Measurements from ENCODE around the gene MRGPRE.

Gene MRGPRE

DNA sequence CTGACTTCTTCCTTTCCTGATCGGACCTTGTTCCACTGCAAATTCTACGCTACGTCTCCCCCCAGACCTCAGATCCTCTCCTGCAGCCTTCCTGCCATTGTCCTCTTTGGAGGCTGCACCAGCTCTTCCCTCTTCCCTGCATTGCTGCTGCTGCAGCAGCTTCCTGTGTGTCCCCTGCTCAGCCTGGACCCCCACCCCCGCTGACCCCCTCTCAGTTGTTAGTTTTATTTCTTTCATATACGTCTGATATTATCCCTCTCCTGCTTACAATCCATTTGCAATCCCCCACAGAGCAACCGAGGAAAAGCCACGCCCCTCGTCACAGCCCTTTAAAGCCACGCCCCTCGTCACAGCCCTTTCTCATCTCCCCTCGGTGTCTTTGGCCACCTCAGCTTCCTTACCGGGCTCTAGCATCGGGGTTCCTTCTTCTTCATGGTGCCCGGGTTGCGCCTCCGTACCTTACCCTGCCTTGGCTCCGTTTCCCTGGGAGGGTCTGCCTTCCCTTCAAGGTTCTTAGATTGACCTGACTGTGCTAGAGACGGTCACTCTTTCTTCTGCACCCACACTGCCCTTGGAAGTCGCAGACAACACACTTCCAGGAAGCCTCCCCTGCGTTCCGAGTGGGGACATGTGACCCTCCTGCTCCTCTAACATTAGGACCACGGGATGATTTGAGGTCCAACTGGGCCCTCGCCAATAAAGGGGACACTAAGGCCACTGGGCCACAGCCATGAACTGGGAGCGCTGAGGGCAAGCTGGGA, 18.4 kb downstream of the MRGPRE start:
- DNase-seq, result no peak

DNA sequence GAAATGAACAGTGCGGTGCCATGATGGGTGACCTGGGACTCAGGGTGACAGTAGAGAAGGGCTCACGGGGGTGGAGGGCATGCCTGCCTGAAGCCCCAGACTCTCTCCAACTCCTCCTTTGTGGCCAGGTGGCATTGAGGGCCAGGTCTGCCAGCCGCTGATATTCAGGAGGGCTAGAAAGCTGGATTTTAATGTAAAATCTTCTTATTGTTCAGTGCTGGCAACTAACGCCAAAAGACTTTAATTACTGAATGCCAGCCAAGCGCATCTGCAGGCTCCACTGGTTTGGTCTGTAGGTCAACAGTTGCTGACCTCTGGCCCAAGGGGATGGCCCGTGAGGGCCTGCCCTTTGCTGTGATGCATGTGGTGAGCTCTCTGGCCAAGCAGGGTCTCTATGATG, 23.9 kb downstream of the MRGPRE start:
- no peak for DNase-seq

DNA sequence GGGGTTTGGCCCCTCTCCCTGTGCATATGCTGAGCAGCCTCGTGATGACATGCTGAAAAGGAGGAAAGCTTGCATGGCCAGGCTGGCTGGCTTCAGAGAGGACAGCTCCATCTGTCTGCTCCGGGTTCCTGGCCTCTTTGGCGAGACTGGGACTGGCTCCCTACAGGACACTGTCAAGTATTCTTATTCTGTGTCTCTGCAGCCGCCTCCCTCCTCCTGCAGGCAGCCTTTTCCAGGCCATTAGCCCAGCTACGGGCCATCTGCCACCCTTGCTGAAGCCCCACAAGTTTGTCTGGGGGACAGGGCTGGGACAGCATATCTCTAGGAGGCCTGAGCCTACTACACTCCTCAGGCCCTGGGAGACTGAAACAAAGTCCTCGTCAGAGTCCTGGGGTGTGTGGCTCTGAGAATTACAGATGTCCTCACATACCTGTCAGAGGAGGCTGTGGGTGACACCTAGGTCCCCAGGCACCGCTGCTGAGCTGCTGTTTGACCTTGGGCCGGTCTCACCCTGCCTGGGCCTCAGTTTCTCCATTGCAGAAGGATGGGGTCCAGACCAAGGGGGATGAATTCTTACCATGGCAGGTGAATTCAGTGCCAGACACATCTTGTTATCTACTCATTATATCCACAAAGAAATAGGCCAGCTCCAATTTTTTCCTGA, 24.6 kb downstream of the MRGPRE start:
- no peak for DNase-seq

- no peak for DNase-seq
These were observed 25.4 kb downstream of the MRGPRE start for GRCh38 chr11:3206922-3207204.

GRCh38 chr11:3206156-3206921, 25.9 kb downstream of the MRGPRE start:
- no peak for DNase-seq

DNA sequence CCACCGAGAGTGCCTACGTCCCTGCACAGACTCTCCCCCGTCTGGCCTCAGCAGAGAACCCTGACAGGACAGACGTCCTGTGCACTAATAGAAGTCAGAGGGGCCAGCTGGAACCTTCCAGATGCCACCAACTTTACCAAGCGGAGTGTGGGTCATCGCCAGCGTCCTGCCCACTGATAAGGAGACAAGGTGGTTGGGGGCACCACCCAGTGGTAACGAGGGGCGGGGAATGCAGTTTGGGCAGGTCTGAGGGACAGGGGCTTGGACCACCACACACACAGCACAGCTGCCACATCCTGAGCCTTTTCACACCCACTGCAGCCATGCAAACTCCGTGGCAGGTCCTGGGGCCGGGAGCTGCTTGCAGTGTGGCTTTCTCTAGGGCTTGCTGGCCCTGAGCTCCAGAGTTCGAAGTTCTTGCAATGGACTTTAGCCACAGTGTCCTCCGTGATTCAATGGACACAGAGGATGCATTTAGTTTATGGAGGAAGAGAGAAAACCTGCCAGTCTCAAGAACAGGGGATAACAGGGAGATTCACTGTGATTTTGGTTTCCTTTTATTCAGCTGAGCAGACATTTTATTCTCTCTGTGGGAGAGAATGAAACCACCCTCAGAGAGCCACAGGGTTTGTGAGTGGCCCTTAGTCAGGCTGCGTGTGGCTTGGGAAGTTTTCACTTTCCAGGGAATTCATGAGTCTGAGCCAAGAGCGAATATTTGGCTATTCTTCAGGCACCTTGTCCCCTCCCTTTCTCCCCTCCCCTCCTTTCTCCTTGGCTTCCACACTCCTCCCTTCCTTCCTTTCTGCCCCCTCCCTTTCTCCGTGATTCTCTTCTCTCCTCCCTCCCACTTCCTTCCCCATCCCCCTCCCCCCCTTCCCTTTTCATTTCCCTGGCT, 26.7 kb downstream of the MRGPRE start:
- DNase-seq, result no peak

- no peak for DNase-seq
These were observed 27.8 kb downstream of the MRGPRE start for GRCh38 chr11:3204141-3205015.

- no peak for DNase-seq
These were observed 28.8 kb downstream of the MRGPRE start for GRCh38 chr11:3203221-3204043.

- no peak for DNase-seq
These were observed 29.5 kb downstream of the MRGPRE start for GRCh38 chr11:3202759-3203158.

GRCh38 chr11:3202305-3202704, 29.9 kb downstream of the MRGPRE start:
- DNase-seq, result no peak

GRCh38 chr11:3201677-3202181, 30.5 kb downstream of the MRGPRE start:
- DNase-seq, result no peak

DNA sequence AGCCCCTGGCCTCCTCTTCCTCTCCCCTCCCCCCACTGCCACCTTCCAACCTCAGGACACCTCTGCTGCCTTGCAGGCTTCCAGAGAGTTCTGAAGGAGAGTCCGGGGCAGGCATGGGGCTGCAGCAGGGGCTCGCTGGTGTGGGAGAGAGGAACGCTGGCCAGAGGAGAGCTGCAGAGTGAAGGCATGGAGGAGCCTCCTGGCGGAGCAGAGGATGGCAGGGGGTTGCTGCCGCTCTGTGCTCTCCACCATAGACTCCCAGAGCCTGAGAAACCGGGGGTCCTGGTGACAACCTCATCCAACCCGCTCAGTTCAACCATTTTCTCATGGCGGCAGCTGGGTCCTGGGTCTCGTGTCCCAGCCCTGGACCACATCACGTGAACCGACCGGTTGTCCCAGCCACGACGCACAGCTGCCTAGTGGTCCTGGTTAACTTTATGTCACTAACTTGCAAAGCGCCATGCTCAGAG, 31.1 kb downstream of the MRGPRE start:
- DNase-seq, result no peak

DNA sequence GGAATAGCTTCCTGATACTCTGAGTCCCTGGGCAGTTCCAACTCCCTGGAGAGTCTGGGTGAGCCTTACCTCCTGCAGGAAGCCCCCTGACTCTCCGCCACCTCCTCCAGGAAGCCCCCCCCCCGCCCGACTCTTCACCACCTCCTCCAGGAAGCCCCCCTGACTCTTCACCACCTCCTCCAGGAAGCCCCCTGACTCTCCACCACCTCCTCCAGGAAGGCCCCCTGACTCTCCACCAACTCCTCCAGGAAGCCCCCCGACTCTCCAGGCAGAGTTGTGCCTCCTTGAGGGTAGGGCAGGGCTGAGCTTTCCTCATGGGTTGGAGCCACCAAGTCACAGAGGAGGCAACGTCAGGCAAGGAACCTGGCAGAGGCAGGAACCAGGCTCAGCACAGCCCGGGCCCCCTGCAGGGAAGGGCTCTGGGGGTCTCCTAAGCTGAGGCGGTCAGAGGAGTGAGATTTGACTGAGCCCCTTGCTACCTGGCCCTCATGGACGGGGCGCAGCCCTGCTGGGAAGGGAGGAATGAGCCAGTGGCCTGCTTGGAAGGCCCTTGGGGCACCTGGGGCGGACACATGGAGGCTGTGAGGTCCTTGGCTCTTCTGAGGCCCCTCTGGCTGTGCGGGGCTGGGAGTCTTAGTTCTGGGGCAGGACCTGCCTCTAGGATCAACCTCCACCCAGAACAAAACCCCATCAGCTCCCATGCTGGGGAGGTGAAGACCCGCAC, 31.7 kb downstream of the MRGPRE start:
- no peak for DNase-seq

- no peak for DNase-seq
These were observed 32.5 kb downstream of the MRGPRE start for GRCh38 chr11:3199537-3200295.

DNA sequence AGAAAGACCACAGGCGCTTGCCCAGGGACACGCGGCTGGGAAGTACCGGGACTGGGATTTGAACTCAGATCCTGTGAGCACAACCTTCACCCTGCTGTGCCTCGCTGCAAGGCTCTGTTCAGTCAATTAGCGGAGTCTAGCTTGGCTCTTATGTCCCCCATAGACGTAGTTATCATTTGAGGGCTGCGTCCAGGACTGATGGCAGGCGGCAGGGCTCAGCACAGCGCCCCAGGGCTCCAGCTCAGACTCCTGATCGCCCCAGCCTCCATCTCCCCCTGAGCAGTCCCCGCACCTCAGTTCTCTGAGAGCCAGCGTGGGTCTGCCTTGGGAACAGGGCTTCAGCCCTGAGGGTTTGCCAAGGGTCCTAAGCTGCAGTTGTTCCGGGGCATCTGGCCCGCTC, 33.4 kb downstream of the MRGPRE start:
- DNase-seq, result no peak

DNA sequence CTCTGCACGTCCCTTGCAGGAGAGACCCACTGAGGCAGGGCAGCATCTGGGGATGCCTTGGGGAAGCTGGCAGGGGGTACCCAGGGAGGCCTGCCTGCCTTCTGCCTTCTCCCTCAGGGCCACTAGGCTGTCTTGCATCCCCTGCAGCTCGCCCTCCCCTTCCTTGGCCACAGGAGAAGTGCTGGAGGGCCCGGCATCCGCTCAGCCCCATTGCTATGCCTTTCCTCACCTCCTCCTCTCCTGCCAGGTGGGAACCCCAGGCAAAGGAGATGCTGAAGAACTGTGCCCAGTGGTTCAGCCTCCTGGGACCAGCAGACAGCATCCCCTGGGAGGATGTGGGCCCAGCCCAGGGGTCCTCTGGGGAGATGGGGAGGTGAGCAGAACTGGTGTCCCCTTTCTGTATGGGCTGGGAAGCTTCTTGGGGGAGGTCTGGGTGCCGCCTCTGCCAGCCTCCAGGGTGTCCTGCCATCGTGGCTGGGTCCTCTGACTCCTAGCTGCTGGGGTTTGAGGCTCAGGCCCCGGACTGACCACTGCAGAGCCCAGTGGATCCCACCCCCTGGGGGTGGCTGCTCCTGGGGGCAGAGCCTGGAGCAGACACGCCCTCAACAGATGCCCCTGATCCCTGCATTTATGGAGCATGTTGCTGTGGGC, 34.2 kb downstream of the MRGPRE start:
- no peak for DNase-seq

DNA sequence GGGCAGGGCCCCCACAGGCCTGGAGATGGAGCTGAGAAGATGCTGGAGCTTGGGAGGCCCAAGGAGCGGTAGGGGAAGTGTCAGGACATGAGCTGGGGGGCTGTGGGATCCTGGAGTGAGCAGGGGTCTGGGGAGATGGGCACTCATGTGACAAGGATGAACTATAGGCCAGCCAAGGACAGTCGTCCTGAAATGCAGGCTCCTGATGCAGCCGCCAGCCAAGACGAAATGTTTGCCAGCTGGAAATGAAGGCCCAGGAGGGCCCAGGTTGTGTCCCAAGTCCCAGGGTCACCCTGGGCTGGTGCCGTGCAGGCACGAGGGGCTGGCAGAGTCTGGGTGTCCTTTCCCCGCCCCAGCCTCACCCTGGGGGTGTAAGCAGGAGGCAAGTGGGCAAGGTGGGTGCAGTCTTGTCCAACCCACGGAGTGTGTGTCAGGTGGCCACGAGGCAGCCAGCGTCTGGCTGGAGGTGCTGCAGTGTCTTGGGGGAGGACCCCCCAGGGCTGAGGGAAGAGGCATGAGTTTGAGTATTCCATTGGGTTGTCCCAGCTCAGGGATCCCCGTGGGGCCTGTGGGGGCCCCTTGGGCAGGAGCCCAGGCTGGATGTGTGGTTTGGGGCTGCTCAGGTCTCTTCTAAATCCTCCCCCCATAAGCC, 35.0 kb downstream of the MRGPRE start:
- no peak for DNase-seq

All from CD4-positive, alpha-beta T cell treated with Interleukin-17A for 4 hours (primary cell).